GM12891 (cell line): ENCODE measurements around the gene LCMT1.
"Not testable (repeated sequence)": the region's sequence is repeated elsewhere in the genome, so short reads cannot be mapped to it uniquely, and the experiment has no call there.

Experiments
- PAX5 ChIP-seq: IDR thresholded peaks from 2 replicates; pipeline ENCODE4 v1.6.1; 2011; ENCODE audit warnings: low read length, moderate library complexity, mild to moderate bottlenecking; ENCODE audit not compliant: insufficient read depth, severe bottlenecking
- POLR2A ChIP-seq: IDR thresholded peaks from 2 replicates; pipeline ENCODE4 v1.6.1; 2011; ENCODE audit warnings: low read depth, low read length, control low read depth
- POLR2AphosphoS5 ChIP-seq: IDR thresholded peaks from 2 replicates; pipeline ENCODE4 v1.6.1; 2011; ENCODE audit warnings: low read depth, low read length, control low read depth
- POU2F2 ChIP-seq: IDR thresholded peaks from 2 replicates; pipeline ENCODE4 v1.6.1; 2011; ENCODE audit warnings: low read depth, mild to moderate bottlenecking, control low read depth, low read length, moderate library complexity
- SPI1 ChIP-seq: IDR thresholded peaks from 2 replicates; pipeline ENCODE4 v1.6.1; 2011; ENCODE audit warnings: low read depth, low read length, control low read depth
- TAF1 ChIP-seq: IDR thresholded peaks from 2 replicates; pipeline ENCODE4 v1.6.1; 2011; ENCODE audit warnings: low read depth, low read length, control low read depth

- TF ChIP-seq POLR2AphosphoS5, POLR2A, TAF1, SPI1, POU2F2, PAX5: not testable (repeated sequence)
Measured at GRCh38 chr16:25064281-25064680, 47.3 kb upstream of the LCMT1 start.
